Activated naive CD4-positive, alpha-beta T cell treated with anti-CD3 and anti-CD28 coated beads for 36 hours (primary cell): ENCODE results near the gene STMND1. TPM values are rescaled to one million over a fixed set of nuclear protein-coding genes. Genes with fewer than 3 reads are reported as not detected.

Source experiments
- CTCF ChIA-PET: fragments of 350-600 bp; sonication (Branson Sonifier 250); formaldehyde crosslinking; loops from one replicate; lab custom pipeline; 2021; ENCODE audit warnings: antibody characterized with exemption; lab: Charles Lee
- DNase-seq: peaks from one replicate; pipeline ENCODE4 v3.0.0-alpha.2; 2020
- H3K27ac Mint-ChIP-seq: one replicate; pipeline ENCODE4 v1.8.0; 2021; ENCODE audit warnings: mild to moderate bottlenecking, mixed read lengths
- H3K27me3 Mint-ChIP-seq: one replicate; pipeline ENCODE4 v1.8.0; 2021; ENCODE audit warnings: low read depth, mixed read lengths
- H3K36me3 Mint-ChIP-seq: one replicate; pipeline ENCODE4 v1.8.0; 2021; ENCODE audit warnings: low read depth, mixed read lengths
- H3K4me1 Mint-ChIP-seq: one replicate; pipeline ENCODE4 v1.8.0; 2021; ENCODE audit warnings: low read depth, mixed read lengths
- H3K4me3 Mint-ChIP-seq: one replicate; pipeline ENCODE4 v1.8.0; 2021; ENCODE audit warnings: mild to moderate bottlenecking, moderate library complexity, mixed read lengths
- H3K9me3 Mint-ChIP-seq: one replicate; pipeline ENCODE4 v1.8.0; 2021; ENCODE audit warnings: mixed read lengths
- intact Hi-C: fragments of 100-400 bp; cut with micrococcal nuclease; formaldehyde crosslinking; loops from one replicate; pipeline ENCODE4 v1.15.1; 2023
- total RNA-seq, 2 experiments: library from RNA; stranded (reverse); gene quantifications; one replicate each; pipeline ENCODE4 v1.2.3, GENCODE V29; 2021

Gene STMND1
- total RNA-seq, 2 experiments from 2014 or later = not detected

DNA sequence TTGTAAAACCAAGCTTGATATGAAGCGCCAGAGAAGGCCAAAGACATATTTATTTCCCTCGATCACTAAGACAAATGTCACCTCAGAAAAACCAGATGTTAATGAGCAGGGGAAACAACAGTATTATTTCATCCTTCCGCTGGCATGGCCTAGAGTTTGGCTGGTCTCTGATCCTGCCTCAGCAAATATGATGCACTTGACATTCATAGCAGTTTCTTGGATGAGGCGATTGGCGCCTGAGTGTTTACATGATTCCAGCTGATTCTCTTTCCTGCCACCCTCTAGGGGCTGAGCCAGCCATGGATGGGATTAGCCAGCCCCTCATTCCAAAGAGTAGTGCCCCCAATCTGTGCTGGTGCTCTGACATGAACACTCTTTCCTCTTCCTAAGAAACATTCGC lies 67.9 kb downstream of the STMND1 start:
- Mint-ChIP-seq H3K9me3 (no peaks in the 10 kb centered on the region), H3K27ac (no peak overlapping the region), H3K4me1 (no peaks in the 10 kb centered on the region), H3K36me3 (no peaks in the 10 kb centered on the region), H3K4me3 (no peak overlapping the region), H3K27me3 (peaks cover 6% of the 10 kb centered on the region)
- intact Hi-C loops = no loop called here
- no peak for DNase-seq
- CTCF ChIA-PET = interaction anchor here (0.9 kb wide), 1 partner anchor 414 kb away, joined by 3 read pairs; no protein-coding TSS in a partner anchor

DNA sequence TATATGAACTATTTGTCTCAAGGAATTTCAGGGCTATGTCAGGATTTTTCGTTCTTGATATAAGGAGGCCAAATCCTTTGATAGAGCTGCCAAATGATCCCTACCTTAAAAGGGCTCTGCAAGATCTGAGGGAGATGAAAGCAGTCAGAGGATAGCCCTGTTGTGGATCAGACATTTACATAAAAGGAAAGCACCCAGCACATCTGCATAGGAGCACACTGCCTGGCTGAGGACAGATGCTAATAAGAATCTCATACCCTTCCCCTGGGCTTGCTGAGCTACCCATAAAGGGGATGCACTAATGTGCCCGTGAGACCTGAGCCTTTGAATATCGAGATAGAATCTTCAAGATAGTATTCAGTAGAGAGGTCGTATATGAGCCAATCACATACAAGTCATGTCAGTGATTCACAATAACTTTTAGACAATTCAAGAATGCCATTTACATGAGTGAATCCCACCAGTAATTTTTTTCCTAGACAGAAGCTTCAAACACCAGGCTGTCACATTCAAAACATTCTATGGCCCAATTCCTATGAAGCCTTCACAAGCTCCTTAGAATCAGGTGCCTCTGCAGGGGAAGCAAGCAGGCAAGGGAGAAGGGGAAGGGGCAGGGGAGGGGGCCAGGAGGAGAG lies 71.1 kb downstream of the STMND1 start:
- H3K9me3 Mint-ChIP-seq = no peaks in the 10 kb centered on the region
- CTCF ChIA-PET = no interaction called here
- no peak for DNase-seq
- H3K4me1 Mint-ChIP-seq = no peaks in the 10 kb centered on the region
- H3K27ac Mint-ChIP-seq = no peak overlapping the region
- intact Hi-C loops = no loop called here
- peaks cover 6% of the 10 kb centered on the region for H3K27me3 Mint-ChIP-seq
- no peak overlapping the region for H3K4me3 Mint-ChIP-seq
- no peaks in the 10 kb centered on the region for H3K36me3 Mint-ChIP-seq

DNA sequence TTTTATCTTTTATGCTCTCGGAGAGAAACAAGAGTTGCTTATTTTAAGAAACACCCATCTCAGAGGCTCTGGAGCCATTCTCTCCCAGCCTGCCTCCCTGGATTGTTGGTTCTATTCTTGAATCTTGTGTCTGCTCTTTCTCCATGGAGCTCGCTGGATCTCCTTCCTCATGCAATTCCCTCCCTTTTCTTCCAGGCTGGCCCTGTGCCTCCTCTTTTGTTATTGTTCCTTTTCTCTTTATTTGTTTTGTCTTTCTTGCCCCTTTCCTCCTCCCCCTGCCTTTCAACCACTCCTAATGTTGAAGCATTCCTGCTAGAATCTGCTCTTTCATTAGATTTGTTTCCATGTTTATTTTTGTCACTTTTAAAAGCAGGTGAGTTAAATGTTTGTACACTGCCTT lies 76.5 kb downstream of the STMND1 start:
- H3K27ac Mint-ChIP-seq = no peak overlapping the region
- CTCF ChIA-PET = no interaction called here
- H3K27me3 Mint-ChIP-seq = peaks cover 2% of the 10 kb centered on the region
- H3K4me3 Mint-ChIP-seq = no peak overlapping the region
- no peaks in the 10 kb centered on the region for H3K9me3 Mint-ChIP-seq
- no peaks in the 10 kb centered on the region for H3K36me3 Mint-ChIP-seq
- no peaks in the 10 kb centered on the region for H3K4me1 Mint-ChIP-seq
- intact Hi-C loops = no loop called here
- no peak for DNase-seq

DNA sequence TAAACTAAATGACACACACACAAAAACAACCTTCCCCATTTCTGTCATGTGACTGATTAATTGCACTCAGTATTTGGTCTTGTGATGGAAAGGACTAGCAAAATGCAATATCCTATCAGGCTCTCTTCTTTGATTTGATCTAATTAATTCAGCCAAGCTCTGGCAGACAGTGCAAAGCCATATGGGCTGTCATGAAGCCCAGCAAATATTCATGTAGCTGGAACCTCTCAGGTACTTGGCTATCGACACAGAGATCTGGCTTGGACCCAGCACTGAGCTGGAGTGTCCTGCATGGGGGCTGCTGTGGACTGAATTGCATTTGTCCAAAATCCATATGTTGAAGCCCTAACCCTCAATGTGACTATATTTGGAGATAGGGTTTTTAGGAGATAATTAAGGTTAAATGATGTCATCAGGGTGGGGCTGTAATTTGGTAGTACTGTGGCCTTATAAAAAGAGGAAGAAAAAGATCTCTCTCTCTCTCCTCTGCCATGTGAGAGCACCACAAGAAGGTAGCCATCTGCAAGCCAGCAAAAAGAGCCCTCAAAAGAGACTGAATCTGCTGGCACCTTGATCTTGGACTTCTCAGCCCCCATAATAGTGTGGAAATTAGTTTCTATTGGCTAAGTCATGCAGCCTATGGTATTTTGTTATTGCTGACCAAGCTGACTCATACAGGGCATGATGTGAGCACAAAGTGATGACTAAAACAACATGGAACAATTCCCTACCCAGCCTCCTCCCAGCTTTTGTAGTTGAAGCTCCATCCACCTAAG lies 77.1 kb downstream of the STMND1 start:
- Mint-ChIP-seq H3K27ac (no peak overlapping the region), H3K27me3 (peaks cover 2% of the 10 kb centered on the region), H3K4me3 (no peak overlapping the region), H3K4me1 (no peaks in the 10 kb centered on the region), H3K36me3 (no peaks in the 10 kb centered on the region), H3K9me3 (no peaks in the 10 kb centered on the region)
- intact Hi-C loops = no loop called here
- DNase-seq = no peak
- CTCF ChIA-PET = no interaction called here

DNA sequence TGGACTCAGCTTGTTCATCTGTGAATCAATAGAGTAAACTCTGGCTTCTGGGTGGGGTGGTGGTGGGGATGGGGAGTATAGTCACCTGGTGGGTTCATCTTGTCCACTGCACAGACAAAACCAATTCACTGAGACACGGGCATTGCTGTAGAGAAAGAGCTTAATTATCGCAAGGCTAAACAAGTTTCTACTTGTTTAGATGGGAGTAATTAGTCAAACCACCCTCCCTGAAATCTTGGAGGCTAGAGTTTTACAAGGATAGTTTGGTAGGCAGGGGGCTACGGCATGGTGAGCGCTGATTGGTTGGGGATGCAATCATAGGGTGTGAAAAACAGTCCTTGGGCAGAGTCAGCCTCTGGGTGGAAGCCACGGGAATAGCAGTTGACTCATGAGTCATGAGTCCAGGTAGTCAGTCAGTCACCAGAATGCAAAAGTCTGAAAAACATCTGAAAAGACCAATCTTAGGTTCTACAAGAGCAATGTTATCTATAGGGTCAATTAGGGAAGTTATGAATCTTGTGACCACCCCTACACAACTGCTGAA lies 77.8 kb downstream of the STMND1 start:
- Mint-ChIP-seq H3K27ac (no peak overlapping the region), H3K4me3 (no peak overlapping the region), H3K36me3 (no peaks in the 10 kb centered on the region), H3K4me1 (no peaks in the 10 kb centered on the region), H3K27me3 (peaks cover 2% of the 10 kb centered on the region), H3K9me3 (no peaks in the 10 kb centered on the region)
- CTCF ChIA-PET = no interaction called here
- intact Hi-C loops = no loop called here
- no peak for DNase-seq

Other genes with a start within 250 kb of the STMND1 start
- not detected for gene RBM24, start 179.3 kb downstream of the STMND1 start, total RNA-seq